Ascending aorta (tissue), 2 donors: ENCODE data around the gene MYO1B. TPM values are rescaled to one million over a fixed set of nuclear protein-coding genes. Genes with fewer than 3 reads are reported as not detected.

Source experiments
- DNase-seq, 2 donors: peaks; one replicate each; pipeline ENCODE4 v3.0.0-alpha.2; 2019; ENCODE audit warnings: low spot score in 2 of 2
- H3K27ac ChIP-seq, 2 donors: fragments of 200-600 bp; sonication (generic); one replicate each; pipeline ENCODE4 v1.5.1; 2016 to 2017; ENCODE audit warnings: mild to moderate bottlenecking in 1 of 2
- H3K27me3 ChIP-seq: fragments of 200-600 bp; sonication (generic); one replicate; pipeline ENCODE4 v1.5.1; 2017
- H3K36me3 ChIP-seq, 2 donors: fragments of 200-600 bp; sonication (generic); one replicate each; pipeline ENCODE4 v1.5.1; 2016
- H3K4me1 ChIP-seq, 2 donors: fragments of 200-600 bp; sonication (generic); one replicate each; pipeline ENCODE4 v1.5.1; 2016 to 2017; ENCODE audit warnings: mild to moderate bottlenecking in 1 of 2
- H3K4me3 ChIP-seq, 2 donors: fragments of 200-600 bp; sonication (generic); one replicate each; pipeline ENCODE4 v1.5.1; 2016 to 2017; ENCODE audit warnings: mild to moderate bottlenecking in 1 of 2
- H3K9me3 ChIP-seq, 2 donors: fragments of 200-600 bp; sonication (generic); one replicate each; pipeline ENCODE4 v1.5.1; 2016
- CTCF ChIP-seq, 3 experiments: fragments of 200-600 bp in 2 of 3; fragments of 450-650 bp in 1 of 3; sonication (generic) in 2 of 3; IDR thresholded peaks; one replicate each; pipeline ENCODE4 v1.5.1; 2016 to 2019; ENCODE audit warnings: antibody characterized with exemption in 3 of 3, mild to moderate bottlenecking in 1 of 3, moderate library complexity in 1 of 3
- intact Hi-C: fragments of 100-400 bp; cut with DNase I; formaldehyde crosslinking; loops from one replicate; pipeline ENCODE4 v1.15.1; 2023
- total RNA-seq: library from RNA; depleted of rRNA; stranded (reverse); fragments of >200 nt; gene quantifications from one replicate; pipeline ENCODE4 v1.1.0, GENCODE V29; 2016

Gene MYO1B
- total RNA-seq, 1 donor from 2014 or later: 27.4 TPM

- Histone ChIP-seq H3K27me3 (no peaks in the 10 kb centered on the region), H3K4me3 (no peak overlapping the region), H3K36me3 (no peaks in the 10 kb centered on the region), H3K27ac (no peak overlapping the region), H3K9me3 (peaks cover 0 to 8% of the 10 kb centered on the region in 2 donors), H3K4me1 (peaks cover 7 to 27% of the 10 kb centered on the region in 2 donors)
- no peak for DNase-seq
- intact Hi-C loops: no loop called here
- TF ChIP-seq CTCF (IDR thresholded peaks at IDR 0.05): no peak
Observed at GRCh38 chr2:191320881-191321280, 75.7 kb downstream of the MYO1B start.

DNA sequence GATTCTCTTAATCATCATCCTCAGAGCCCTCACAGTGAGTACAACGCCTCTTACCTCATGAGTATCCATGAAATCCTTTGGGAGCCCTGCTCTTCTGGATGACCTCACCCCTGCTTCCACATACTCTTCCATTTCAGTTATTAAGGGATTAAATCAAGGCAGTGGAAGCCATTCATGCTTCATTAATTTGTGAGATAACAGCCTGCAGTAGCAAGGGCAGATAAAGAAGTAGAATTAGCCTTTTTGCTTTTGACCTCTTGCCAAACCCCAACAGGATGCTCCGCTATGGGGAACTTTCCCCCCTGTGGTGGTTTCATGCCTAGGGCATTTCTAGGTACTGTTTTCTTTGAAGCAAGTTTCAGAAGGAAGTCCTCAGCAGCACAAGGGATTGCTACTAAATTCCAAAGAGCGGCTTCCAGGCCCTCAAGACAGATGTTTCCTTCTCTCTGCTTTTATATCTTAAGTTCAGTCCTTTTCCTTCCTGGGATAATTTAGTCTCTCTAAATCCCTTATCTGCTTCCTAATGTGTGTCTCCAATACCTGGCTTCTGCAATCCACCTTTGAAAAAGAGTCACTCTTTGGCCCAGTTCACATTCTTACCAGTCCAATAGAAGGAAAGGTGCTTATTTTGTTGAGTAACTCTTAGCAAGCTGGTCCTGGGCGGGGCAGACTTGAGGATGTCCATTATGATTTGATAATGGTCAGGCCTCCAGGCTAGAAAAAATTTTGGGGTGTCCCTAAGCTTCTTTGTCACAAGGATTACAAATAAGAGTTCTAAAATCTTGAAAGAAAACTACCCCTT, 76.9 kb downstream of the MYO1B start:
- Histone ChIP-seq H3K36me3 (no peaks in the 10 kb centered on the region), H3K4me1 (peaks cover 7 to 27% of the 10 kb centered on the region in 2 donors), H3K4me3 (no peak overlapping the region), H3K9me3 (peaks cover 0 to 8% of the 10 kb centered on the region in 2 donors), H3K27me3 (no peaks in the 10 kb centered on the region), H3K27ac (peak overlapping the region in 1 of 2 donors; percentile 18)
- intact Hi-C loops: no loop called here
- no peak for TF ChIP-seq CTCF (IDR thresholded peaks at IDR 0.05)
- no peak for DNase-seq

- Histone ChIP-seq H3K27ac (no peak overlapping the region), H3K9me3 (peaks cover 0 to 8% of the 10 kb centered on the region in 2 donors), H3K27me3 (no peaks in the 10 kb centered on the region), H3K36me3 (no peaks in the 10 kb centered on the region), H3K4me3 (no peak overlapping the region), H3K4me1 (peaks cover 7 to 24% of the 10 kb centered on the region in 2 donors)
- TF ChIP-seq CTCF (IDR thresholded peaks at IDR 0.05): no peak
- DNase-seq: no peak
- intact Hi-C loops: no loop called here
Observed at GRCh38 chr2:191322828-191323506, 77.8 kb downstream of the MYO1B start.

DNA sequence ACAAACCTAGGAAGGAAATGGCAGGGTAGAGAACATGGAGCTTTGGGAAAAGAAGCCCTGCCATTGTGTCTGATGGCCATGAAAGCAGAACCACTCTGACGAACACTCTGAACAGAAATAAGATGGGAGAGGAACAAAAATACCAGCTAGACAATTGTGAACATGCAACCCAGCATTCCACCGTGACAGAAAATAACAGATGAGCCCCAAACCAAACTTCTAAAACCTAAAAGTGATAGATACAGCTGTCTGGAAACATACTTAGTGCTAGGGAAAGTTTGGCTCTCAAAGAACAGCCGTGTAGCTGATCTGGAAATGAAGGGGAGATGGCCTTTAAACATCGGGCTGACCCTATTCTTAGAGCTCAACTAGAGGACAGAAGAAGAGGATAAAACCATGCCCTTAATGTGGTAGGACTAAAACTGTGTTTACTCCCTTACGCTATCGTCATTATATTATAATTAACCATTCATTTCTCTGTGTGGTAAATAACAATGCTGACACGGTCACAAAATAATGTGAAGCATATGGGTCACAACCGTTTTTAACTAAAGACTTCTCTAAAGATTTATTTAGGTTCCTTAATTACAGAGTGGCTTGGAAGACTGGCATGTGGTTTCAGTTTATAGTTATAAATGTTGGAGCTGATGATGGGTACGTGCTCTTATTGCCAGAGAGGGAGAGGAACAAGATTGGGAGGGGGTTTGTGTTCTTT, 80.6 kb downstream of the MYO1B start:
- no peak overlapping the region for H3K27ac ChIP-seq
- H3K4me3 ChIP-seq: no peak overlapping the region
- intact Hi-C loops: no loop called here
- peaks cover 0 to 11% of the 10 kb centered on the region in 2 donors for H3K4me1 ChIP-seq
- DNase-seq: no peak
- peaks cover 0 to 8% of the 10 kb centered on the region in 2 donors for H3K9me3 ChIP-seq
- no peaks in the 10 kb centered on the region for H3K27me3 ChIP-seq
- TF ChIP-seq CTCF (IDR thresholded peaks at IDR 0.05): no peak
- peaks cover 0 to 6% of the 10 kb centered on the region in 2 donors for H3K36me3 ChIP-seq

DNA sequence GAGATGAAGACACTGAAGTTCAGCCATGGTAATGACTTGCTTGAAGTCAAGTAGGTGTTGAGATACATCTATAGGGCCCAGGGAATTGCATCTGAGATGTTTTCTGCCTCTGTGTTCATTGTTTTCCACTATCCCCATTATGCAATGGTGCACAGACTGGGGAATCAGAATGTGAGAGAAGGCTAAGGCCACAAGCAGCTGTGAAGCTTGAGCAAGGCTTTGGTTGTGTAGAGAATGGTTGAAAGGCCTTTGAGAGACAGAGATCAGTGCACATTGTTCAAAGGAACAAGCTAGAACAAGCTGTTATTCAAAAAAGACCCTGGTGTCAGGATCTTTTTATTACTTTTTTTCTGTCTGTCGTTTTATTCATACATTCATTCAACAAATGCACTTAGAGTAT, 82.3 kb downstream of the MYO1B start:
- peaks cover 0 to 8% of the 10 kb centered on the region in 2 donors for H3K9me3 ChIP-seq
- H3K4me3 ChIP-seq: no peak overlapping the region
- H3K27me3 ChIP-seq: no peaks in the 10 kb centered on the region
- H3K36me3 ChIP-seq: peaks cover 0 to 15% of the 10 kb centered on the region in 2 donors
- H3K27ac ChIP-seq: no peak overlapping the region
- no peak for DNase-seq
- no peak for TF ChIP-seq CTCF (IDR thresholded peaks at IDR 0.05)
- intact Hi-C loops: no loop called here
- no peaks in the 10 kb centered on the region for H3K4me1 ChIP-seq
